Uterus (tissue), 2 donors: Measurements from ENCODE around the gene SPATA24.

Source experiments
- POLR2A ChIP-seq, 2 donors: fragments of 450-650 bp; IDR thresholded peaks; one replicate each; pipeline ENCODE4 v1.6.1; 2016; ENCODE audit warnings: antibody characterized with exemption in 2 of 2, mild to moderate bottlenecking in 1 of 2, moderate library complexity in 1 of 2
- TF ChIP-seq, protein P1 (sequence below), 4 experiments: fragments of 200-600 bp in 2 of 4; fragments of 450-650 bp in 2 of 4; sonication (generic) in 2 of 4; IDR thresholded peaks; one replicate each; pipeline ENCODE4 v1.5.1; 2016 to 2019; ENCODE audit warnings: antibody characterized with exemption in 4 of 4, mild to moderate bottlenecking in 2 of 4, moderate library complexity in 1 of 4

DNA sequence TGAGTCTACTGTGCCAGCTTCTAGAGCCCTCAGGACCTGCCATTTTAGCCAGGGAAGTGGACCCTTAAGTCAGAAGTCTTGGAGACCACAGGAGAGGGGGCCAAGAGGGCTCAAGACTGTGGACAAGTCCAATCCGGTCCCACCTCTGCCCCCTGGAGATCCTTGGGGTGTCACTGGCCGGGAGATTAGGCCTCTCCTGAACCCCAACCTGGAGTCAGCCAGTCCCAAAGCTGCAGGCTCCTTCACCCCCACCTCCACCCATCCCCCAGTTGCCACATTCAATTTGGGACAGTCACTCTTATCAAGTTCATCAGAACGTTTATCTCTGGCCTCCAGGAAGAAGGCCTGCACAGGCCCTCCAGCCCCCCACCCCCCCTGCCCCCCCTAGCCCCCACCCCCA, 21.1 kb downstream of the SPATA24 start:
- TF ChIP-seq, protein P1, sequence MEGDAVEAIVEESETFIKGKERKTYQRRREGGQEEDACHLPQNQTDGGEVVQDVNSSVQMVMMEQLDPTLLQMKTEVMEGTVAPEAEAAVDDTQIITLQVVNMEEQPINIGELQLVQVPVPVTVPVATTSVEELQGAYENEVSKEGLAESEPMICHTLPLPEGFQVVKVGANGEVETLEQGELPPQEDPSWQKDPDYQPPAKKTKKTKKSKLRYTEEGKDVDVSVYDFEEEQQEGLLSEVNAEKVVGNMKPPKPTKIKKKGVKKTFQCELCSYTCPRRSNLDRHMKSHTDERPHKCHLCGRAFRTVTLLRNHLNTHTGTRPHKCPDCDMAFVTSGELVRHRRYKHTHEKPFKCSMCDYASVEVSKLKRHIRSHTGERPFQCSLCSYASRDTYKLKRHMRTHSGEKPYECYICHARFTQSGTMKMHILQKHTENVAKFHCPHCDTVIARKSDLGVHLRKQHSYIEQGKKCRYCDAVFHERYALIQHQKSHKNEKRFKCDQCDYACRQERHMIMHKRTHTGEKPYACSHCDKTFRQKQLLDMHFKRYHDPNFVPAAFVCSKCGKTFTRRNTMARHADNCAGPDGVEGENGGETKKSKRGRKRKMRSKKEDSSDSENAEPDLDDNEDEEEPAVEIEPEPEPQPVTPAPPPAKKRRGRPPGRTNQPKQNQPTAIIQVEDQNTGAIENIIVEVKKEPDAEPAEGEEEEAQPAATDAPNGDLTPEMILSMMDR (IDR thresholded peaks at IDR 0.05), result no peak
- no peak for TF ChIP-seq POLR2A (IDR thresholded peaks at IDR 0.05)
